HG03045 (cell line): Measurements from ENCODE around the gene ASIC5.

Source experiments
- ATAC-seq: cut with Tn5 transposase; IDR thresholded peaks from one replicate; pipeline ENCODE4 v1.9.1; 2021; ENCODE audit warnings: mild to moderate bottlenecking, moderate library complexity; ENCODE audit not compliant: unreplicated experiment

ASIC5 gene

GRCh38 chr4:155883895-155884294 lies 17.8 kb upstream of the ASIC5 start:
- no peak for ATAC-seq

GRCh38 chr4:155881555-155881954 lies 15.5 kb upstream of the ASIC5 start:
- ATAC-seq, result peak; percentile 44

- no peak for ATAC-seq
These were observed 13.7 kb upstream of the ASIC5 start for GRCh38 chr4:155879767-155880166.

- ATAC-seq, result no peak
These were observed 12.5 kb upstream of the ASIC5 start for GRCh38 chr4:155878611-155879010.

- no peak for ATAC-seq
These were observed 11.9 kb upstream of the ASIC5 start for GRCh38 chr4:155877971-155878370.

- no peak for ATAC-seq
These were observed 9.8 kb upstream of the ASIC5 start for GRCh38 chr4:155875878-155876277.

- no peak for ATAC-seq
These were observed 10.2 kb downstream of the ASIC5 start for GRCh38 chr4:155855897-155856296.

GRCh38 chr4:155854582-155855226 lies 11.4 kb downstream of the ASIC5 start:
- no peak for ATAC-seq

GRCh38 chr4:155853189-155853588 lies 12.9 kb downstream of the ASIC5 start:
- ATAC-seq, result no peak

GRCh38 chr4:155849042-155849441 lies 17.0 kb downstream of the ASIC5 start:
- no peak for ATAC-seq

GRCh38 chr4:155846929-155847328 lies 19.1 kb downstream of the ASIC5 start:
- no peak for ATAC-seq

- ATAC-seq, result no peak
These were observed 24.0 kb downstream of the ASIC5 start for GRCh38 chr4:155842080-155842479.

GRCh38 chr4:155837203-155837796 lies 28.8 kb downstream of the ASIC5 start:
- ATAC-seq, result no peak

GRCh38 chr4:155832664-155833063 lies 33.4 kb downstream of the ASIC5 start:
- no peak for ATAC-seq

- no peak for ATAC-seq
These were observed 37.4 kb downstream of the ASIC5 start for GRCh38 chr4:155828628-155829027.

- no peak for ATAC-seq
These were observed 43.5 kb downstream of the ASIC5 start for GRCh38 chr4:155822572-155822971.

- no peak for ATAC-seq
These were observed 45.1 kb downstream of the ASIC5 start for GRCh38 chr4:155820887-155821518.

- no peak for ATAC-seq
These were observed 47.0 kb downstream of the ASIC5 start for GRCh38 chr4:155819066-155819465.

GRCh38 chr4:155818639-155819038 lies 47.4 kb downstream of the ASIC5 start:
- no peak for ATAC-seq

- ATAC-seq, result no peak
These were observed 55.0 kb downstream of the ASIC5 start for GRCh38 chr4:155811083-155811482.

GRCh38 chr4:155809835-155810234 lies 56.2 kb downstream of the ASIC5 start:
- ATAC-seq, result peak; percentile 90

- ATAC-seq, result no peak
These were observed 59.1 kb downstream of the ASIC5 start for GRCh38 chr4:155807021-155807420.
